H1 (cell line): ENCODE results near the gene TP53BP1.

Source experiments
- CEBPB ChIP-seq: IDR thresholded peaks from 2 replicates; pipeline ENCODE4 v1.6.1; 2012; ENCODE audit warnings: low read depth, low read length
- CHD7 ChIP-seq: fragments of 300-600 bp; sonication (generic); IDR thresholded peaks from 2 replicates; pipeline ENCODE4 v1.7.1; 2012; ENCODE audit warnings: low read length, moderate library complexity, mild to moderate bottlenecking, inconsistent platforms; ENCODE audit not compliant: insufficient replicate concordance
- CTCF ChIP-seq, 3 experiments: IDR thresholded peaks; 1 replicate in 2 of 3; 2 replicates in 1 of 3; pipeline versions ENCODE4 v1.5.1 to v1.6.1; 2011; ENCODE audit warnings: low read length in 3 of 3, mild to moderate bottlenecking in 3 of 3, inconsistent platforms in 2 of 3, low read depth in 1 of 3, moderate library complexity in 1 of 3; ENCODE audit not compliant: insufficient read depth in 1 of 3; ENCODE audit errors: control extremely low read depth in 1 of 3
- EZH2 ChIP-seq: fragments of 200-600 bp; sonication (generic); IDR thresholded peaks from 2 replicates; pipeline ENCODE4 v1.7.1; 2012; ENCODE audit warnings: low read depth, mild to moderate bottlenecking, moderate library complexity, low read length, inconsistent platforms; ENCODE audit not compliant: severe bottlenecking
- FOSL1 ChIP-seq: IDR thresholded peaks from 2 replicates; pipeline ENCODE4 v1.6.1; 2011; ENCODE audit warnings: mild to moderate bottlenecking, low read depth, low read length, moderate library complexity; ENCODE audit not compliant: insufficient read depth
- GTF2F1 ChIP-seq: IDR thresholded peaks from 2 replicates; pipeline ENCODE4 v1.6.1; 2012; ENCODE audit warnings: low read depth, low read length, improper control_type of control experiment, borderline replicate concordance
- POLR2A ChIP-seq, 2 experiments: IDR thresholded peaks; 1 replicate in 1 of 2; 2 replicates in 1 of 2; pipeline ENCODE4 v1.6.1; 2011; ENCODE audit warnings: low read depth in 2 of 2, low read length in 2 of 2, mild to moderate bottlenecking in 2 of 2; ENCODE audit errors: control extremely low read depth in 1 of 2
- RFX5 ChIP-seq: IDR thresholded peaks from 2 replicates; pipeline ENCODE4 v1.6.1; 2011; ENCODE audit warnings: low read depth, low read length, improper control_type of control experiment, borderline replicate concordance
- RXRA ChIP-seq: IDR thresholded peaks from 2 replicates; pipeline ENCODE4 v1.6.1; 2011; ENCODE audit warnings: low read depth, mild to moderate bottlenecking, low read length, moderate library complexity; ENCODE audit not compliant: insufficient read depth
- SP1 ChIP-seq: IDR thresholded peaks from 2 replicates; pipeline ENCODE4 v1.6.1; 2011; ENCODE audit warnings: low read depth, low read length
- TF ChIP-seq, protein P1 (sequence below): IDR thresholded peaks from 2 replicates; pipeline ENCODE4 v1.6.1; 2012; ENCODE audit warnings: inconsistent platforms

DNA sequence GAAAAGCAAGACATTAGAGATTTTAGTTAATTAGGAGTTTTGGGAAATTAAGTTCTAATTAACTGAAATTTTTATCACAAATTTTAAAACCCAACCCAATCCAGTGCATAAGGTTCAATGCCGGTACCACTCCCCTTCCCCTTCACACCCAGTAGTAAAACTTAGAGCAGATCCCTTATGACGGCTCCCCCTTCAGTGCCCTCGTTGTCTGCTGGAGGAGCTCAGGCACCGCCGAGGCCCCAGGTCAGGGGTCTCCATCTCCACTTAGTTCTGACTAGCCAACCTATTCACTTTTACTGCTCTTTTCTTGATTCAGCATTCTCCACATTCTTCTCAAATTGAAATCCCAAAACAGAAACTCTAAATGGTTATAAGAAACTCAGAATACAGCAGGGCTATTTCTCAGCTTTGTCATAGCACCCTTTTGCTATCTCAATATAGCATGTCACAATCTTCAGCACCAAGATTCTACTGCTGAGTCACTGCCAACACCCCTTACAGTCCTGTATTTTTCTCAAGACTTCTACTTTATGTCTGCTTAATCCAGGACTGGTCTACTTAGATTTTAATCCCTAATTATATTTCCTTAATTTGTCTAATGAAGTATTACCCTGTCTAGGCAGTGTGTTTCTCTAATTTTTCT is 82.3 kb downstream of the TP53BP1 start:
- TF ChIP-seq GTF2F1 = no peak
- TF ChIP-seq RFX5 = no peak
- TF ChIP-seq CEBPB = no peak
- TF ChIP-seq SP1 = no peak
- TF ChIP-seq RXRA = no peak
- TF ChIP-seq, protein P1, sequence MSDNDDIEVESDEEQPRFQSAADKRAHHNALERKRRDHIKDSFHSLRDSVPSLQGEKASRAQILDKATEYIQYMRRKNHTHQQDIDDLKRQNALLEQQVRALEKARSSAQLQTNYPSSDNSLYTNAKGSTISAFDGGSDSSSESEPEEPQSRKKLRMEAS = no peak
- no peak for TF ChIP-seq POLR2A (IDR thresholded peaks at IDR 0.05; ENCODE audit: control extremely low read depth in 1 of 2, low read depth in 2 of 2, low read length in 2 of 2)
- no peak for TF ChIP-seq CTCF (IDR thresholded peaks at IDR 0.05; ENCODE audit: control extremely low read depth in 1 of 3, insufficient read depth in 1 of 3, low read depth in 1 of 3, low read length in 3 of 3)
- no peak for TF ChIP-seq EZH2
- TF ChIP-seq CHD7 = no peak
- TF ChIP-seq FOSL1 = no peak
